Psoas muscle (tissue), 8 donors: ENCODE measurements around the gene COL6A2. TPM values are rescaled to one million over a fixed set of nuclear protein-coding genes. Genes with fewer than 3 reads are reported as not detected.
A peak's percentile ranks its signal among the peaks of the same experiment; 100 is the strongest.

Experiments used
- ATAC-seq, 4 donors: fragments of 200-7000 bp; cut with Tn5 transposase; one replicate each; pipeline ENCODE4 v1.9.1; 2020; ENCODE audit warnings: moderate library complexity in 3 of 4, mild to moderate bottlenecking in 2 of 4
- DNase-seq, 2 donors: peaks; one replicate each; pipeline ENCODE4 v3.0.0-alpha.2; 2020
- H3K27ac ChIP-seq: fragments of 200-600 bp; one replicate; pipeline ENCODE4 v1.8.0; 2022
- H3K27me3 ChIP-seq, 3 donors: fragments of 200-600 bp in 1 of 3; one replicate each; pipeline versions ENCODE4 v1.6.1 to v1.8.0; 2013 to 2022; ENCODE audit warnings: low read length in 2 of 3, mild to moderate bottlenecking in 2 of 3, moderate library complexity in 1 of 3; ENCODE audit not compliant: insufficient read depth in 3 of 3
- H3K36me3 ChIP-seq, 2 donors: fragments of 200-600 bp in 1 of 2; one replicate each; pipeline versions ENCODE4 v1.6.1 to v1.8.0; 2013 to 2022; ENCODE audit warnings: low read depth in 1 of 2, mild to moderate bottlenecking in 1 of 2, moderate library complexity in 1 of 2; ENCODE audit not compliant: insufficient read depth in 1 of 2
- H3K4me1 ChIP-seq: fragments of 200-600 bp; one replicate; pipeline ENCODE4 v1.8.0; 2022
- H3K4me3 ChIP-seq: fragments of 200-600 bp; one replicate; pipeline ENCODE4 v1.8.0; 2022; ENCODE audit warnings: mild to moderate bottlenecking
- H3K9me3 ChIP-seq: fragments of 200-600 bp; one replicate; pipeline ENCODE4 v1.8.0; 2022
- CTCF ChIP-seq: fragments of 200-600 bp; IDR thresholded peaks from one replicate; pipeline ENCODE4 v1.8.0; 2022; ENCODE audit warnings: antibody characterized with exemption
- whole genome bisulfite sequencing, 3 donors: extraction: QIAGEN DNeasy Blood & Tissue Kit; methylation state at CpG; one replicate each; pipeline versions ENCODE4 v1.1.6 to v1.1.7; 2013; 5-methylcytosine and 5-hydroxymethylcytosine counted together
- intact Hi-C, 2 donors: fragments of 100-400 bp; cut with DNase I; formaldehyde crosslinking; loops; one replicate each; pipeline versions ENCODE4 v1.11.0 to v1.14.2; 2022
- polyA plus RNA-seq, 3 donors: library from polyadenylated mRNA; stranded (reverse); fragments of 200-250 nt; gene quantifications; one replicate each; pipeline ENCODE4 v1.2.3, GENCODE V29; 2013
- total RNA-seq, 4 donors: library from RNA; stranded (reverse); fragmentation: NEBNext Ultra II Directional in 2 of 4; extraction: Animal tissue kit (Norgen Biotek cat#: 25700) in 2 of 4; gene quantifications; one replicate each; pipeline versions ENCODE4 v1.2.1 to v1.2.4, GENCODE V29; 2021 to 2023
- donor health status: healthy with polysubstance abuse.
- donor health status: DM: no; HTN: no; CAD: no; lungs with moderate emphysema.
- donor health status: Bipolar disorder and iron deficiency.
- donor health status: healthy.
- donor health status: DM: yes; HTN: yes; CAD: no.
- donor health status: DM: no; HTN: no; CAD: no.
- donor health status: DM: no; HTN: no; CAD: no.
- donor health status: DM: yes; HTN: yes; CAD: no.

Gene COL6A2
- total and polyA plus RNA-seq, 7 donors, result 29.8 to 122 (median 58.8) TPM

GRCh38 chr21:46095814-46096595, 1.9 kb upstream of the COL6A2 start:
- Histone ChIP-seq H3K27me3 (peaks cover 0 to 47% (median 13%) of the 10 kb centered on the region in 3 donors), H3K4me3 (no peak overlapping the region), H3K9me3 (no peaks in the 10 kb centered on the region), H3K4me1 (peaks cover 6% of the 10 kb centered on the region), H3K36me3 (no peaks in the 10 kb centered on the region), H3K27ac (no peak overlapping the region)
- no peak for ATAC-seq
- WGBS, 3 donors, result 85 to 89% (median 86%) methylated on average over 12 of the region's 12 CpGs
- intact Hi-C loops, result no loop called here
- no peak for TF ChIP-seq CTCF
- DNase-seq, result peak in 1 of 2 donors; percentile 36

- Histone ChIP-seq H3K4me3 (peak overlapping the region; percentile 66), H3K27me3 (peaks cover 0 to 52% (median 13%) of the 10 kb centered on the region in 3 donors), H3K27ac (peak overlapping the region; percentile 67), H3K4me1 (peaks cover 6% of the 10 kb centered on the region), H3K36me3 (no peaks in the 10 kb centered on the region), H3K9me3 (no peaks in the 10 kb centered on the region)
- intact Hi-C loops, result no loop called here
- WGBS, 3 donors, result 85 to 89% (median 86%) methylated on average over 16 of the region's 16 CpGs
- ATAC-seq (no peak), DNase-seq (peak; percentile 17 to 52)
- TF ChIP-seq CTCF, result no peak
Observed at GRCh38 chr21:46096596-46097335, 1.1 kb upstream of the COL6A2 start.

- H3K9me3 ChIP-seq, result peaks cover 12% of the 10 kb centered on the region
- peak overlapping the region; percentile 67 for H3K27ac ChIP-seq
- peak; percentile 35 to 56 for DNase-seq
- no peak for TF ChIP-seq CTCF
- peaks cover 0 to 52% (median 13%) of the 10 kb centered on the region in 3 donors for H3K27me3 ChIP-seq
- H3K4me1 ChIP-seq, result no peaks in the 10 kb centered on the region
- WGBS, 3 donors, result 0 to 1% (median 1%) methylated on average over 48 to 94 of the region's 94 CpGs
- intact Hi-C loops, result no loop called here
- H3K4me3 ChIP-seq, result peak overlapping the region; percentile 66
- ATAC-seq, result peak in 3 of 4 donors; percentile 19 to 36 (median 26)
- H3K36me3 ChIP-seq, result no peaks in the 10 kb centered on the region
Observed at GRCh38 chr21:46098303-46099141, 610 bp downstream of the COL6A2 start.

GRCh38 chr21:46099476-46099875, 1.6 kb downstream of the COL6A2 start:
- DNase-seq (peak; percentile 46 to 59), ATAC-seq (peak in 2 of 4 donors; percentile 29 to 46)
- intact Hi-C loops, result no loop called here
- Histone ChIP-seq H3K9me3 (peaks cover 12% of the 10 kb centered on the region), H3K27me3 (peaks cover 0 to 60% (median 13%) of the 10 kb centered on the region in 3 donors), H3K27ac (peak overlapping the region; percentile 67), H3K4me3 (peak overlapping the region; percentile 66), H3K4me1 (no peaks in the 10 kb centered on the region), H3K36me3 (no peaks in the 10 kb centered on the region)
- TF ChIP-seq CTCF, result no peak
- 29 to 44% (median 36%) methylated on average over 18 of the region's 18 CpGs for WGBS, 3 donors
